AG09309 (cell line): ENCODE results near the gene EXOC6B.
A peak's percentile ranks its signal among the peaks of the same experiment; 100 is the strongest.

Source experiments
- DNase-seq: peaks from one replicate; pipeline ENCODE4 v3.0.0-alpha.2; 2010; ENCODE audit warnings: low read depth
- H3K4me3 ChIP-seq: 2 replicates; pipeline ENCODE4 v1.5.1; 2011; ENCODE audit warnings: mild to moderate bottlenecking, low read depth, low read length, moderate library complexity; ENCODE audit not compliant: control insufficient read depth
- TF ChIP-seq, protein P1 (sequence below): IDR thresholded peaks from 2 replicates; pipeline ENCODE4 v1.5.1; 2011; ENCODE audit warnings: mild to moderate bottlenecking, low read depth, low read length, inconsistent platforms; ENCODE audit not compliant: insufficient read depth, control insufficient read depth; ENCODE audit errors: missing control alignments

EXOC6B gene

GRCh38 chr2:72581560-72582181 is 244.2 kb downstream of the EXOC6B start:
- no peak for DNase-seq
- TF ChIP-seq, protein P1, sequence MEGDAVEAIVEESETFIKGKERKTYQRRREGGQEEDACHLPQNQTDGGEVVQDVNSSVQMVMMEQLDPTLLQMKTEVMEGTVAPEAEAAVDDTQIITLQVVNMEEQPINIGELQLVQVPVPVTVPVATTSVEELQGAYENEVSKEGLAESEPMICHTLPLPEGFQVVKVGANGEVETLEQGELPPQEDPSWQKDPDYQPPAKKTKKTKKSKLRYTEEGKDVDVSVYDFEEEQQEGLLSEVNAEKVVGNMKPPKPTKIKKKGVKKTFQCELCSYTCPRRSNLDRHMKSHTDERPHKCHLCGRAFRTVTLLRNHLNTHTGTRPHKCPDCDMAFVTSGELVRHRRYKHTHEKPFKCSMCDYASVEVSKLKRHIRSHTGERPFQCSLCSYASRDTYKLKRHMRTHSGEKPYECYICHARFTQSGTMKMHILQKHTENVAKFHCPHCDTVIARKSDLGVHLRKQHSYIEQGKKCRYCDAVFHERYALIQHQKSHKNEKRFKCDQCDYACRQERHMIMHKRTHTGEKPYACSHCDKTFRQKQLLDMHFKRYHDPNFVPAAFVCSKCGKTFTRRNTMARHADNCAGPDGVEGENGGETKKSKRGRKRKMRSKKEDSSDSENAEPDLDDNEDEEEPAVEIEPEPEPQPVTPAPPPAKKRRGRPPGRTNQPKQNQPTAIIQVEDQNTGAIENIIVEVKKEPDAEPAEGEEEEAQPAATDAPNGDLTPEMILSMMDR: peak; percentile 11
- no peak overlapping the region for H3K4me3 ChIP-seq

- H3K4me3 ChIP-seq: no peak overlapping the region
- peak; percentile 18 for DNase-seq
- TF ChIP-seq, protein P1: peak; percentile 57
Measured at GRCh38 chr2:72579591-72580180, 246.1 kb downstream of the EXOC6B start.

DNA sequence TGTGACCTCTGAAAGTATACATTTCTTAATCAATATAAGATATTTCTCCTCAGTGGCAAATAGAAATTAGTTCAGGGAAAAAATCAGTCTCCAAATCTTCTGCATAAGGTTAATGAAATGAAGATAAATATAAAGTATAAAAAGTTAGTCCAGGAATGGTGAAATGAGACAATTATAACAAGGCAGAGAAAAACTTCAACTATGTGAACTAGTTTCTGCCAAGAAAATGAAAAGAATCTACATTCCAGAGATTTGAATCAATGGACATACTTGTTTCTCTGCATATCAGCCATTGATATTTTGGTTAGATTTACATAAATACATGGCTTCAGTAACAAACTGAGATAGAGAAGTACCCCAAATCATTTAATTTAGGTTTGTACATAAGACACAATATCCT is 249.0 kb downstream of the EXOC6B start:
- TF ChIP-seq, protein P1: no peak
- H3K4me3 ChIP-seq: no peak overlapping the region
- no peak for DNase-seq

DNA sequence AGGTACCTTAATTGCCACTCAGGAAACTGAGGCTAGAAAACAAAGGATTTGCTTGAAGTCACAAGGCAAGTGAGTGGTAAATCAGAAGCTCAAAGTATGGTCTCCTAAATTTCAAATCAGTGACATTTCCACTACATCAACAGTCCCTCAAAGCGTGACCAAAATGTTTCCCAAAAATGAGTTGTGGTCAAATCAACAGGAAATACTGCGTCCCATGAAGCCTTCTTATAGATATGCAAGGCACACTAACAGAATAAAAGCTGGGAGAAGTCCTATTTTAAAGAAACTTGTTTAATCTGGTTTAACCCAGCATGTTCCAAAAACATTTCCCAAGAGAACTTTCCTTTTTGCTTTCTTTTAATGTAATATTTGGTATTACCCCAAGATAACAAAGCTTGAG is 249.4 kb downstream of the EXOC6B start:
- TF ChIP-seq, protein P1: no peak
- no peak overlapping the region for H3K4me3 ChIP-seq
- no peak for DNase-seq

DNA sequence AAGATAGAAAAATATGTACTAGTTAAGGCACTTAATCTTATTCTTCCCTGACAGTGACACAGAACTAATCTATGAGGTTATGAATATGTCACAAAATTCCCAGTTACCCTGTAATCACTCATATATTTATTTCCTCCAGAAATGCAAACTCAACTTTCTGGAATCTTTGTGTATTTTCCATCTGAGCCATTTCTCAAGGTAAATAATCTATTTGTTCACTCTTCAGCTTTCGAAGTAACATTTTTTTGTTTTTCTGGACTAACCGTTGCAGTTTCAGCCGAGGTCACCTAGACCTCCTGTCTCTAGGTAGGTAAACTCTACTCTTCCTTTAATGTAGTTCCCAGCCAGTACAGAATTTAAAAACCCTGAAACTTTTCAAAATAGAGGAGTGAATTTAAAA is 250.9 kb downstream of the EXOC6B start:
- no peak overlapping the region for H3K4me3 ChIP-seq
- DNase-seq: no peak
- TF ChIP-seq, protein P1: no peak

DNA sequence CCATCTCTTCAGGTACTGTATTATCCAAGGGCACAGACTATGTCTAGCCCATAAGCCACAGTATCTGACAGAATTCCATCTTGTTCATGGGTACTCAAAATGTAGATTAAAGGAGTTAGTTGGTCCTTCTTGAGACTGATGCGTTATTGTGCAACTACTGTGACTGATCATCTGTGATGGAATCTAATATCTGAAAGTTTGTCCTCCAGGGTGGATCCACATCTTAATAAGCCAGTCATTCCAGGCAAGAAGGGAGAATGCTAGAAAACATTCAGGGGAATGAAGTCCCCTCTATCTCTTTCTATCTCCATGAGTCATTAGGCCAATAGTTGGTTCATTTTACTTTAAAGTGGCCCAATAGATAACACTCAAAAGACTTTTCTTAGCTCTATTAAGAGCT is 252.6 kb downstream of the EXOC6B start:
- DNase-seq: no peak
- TF ChIP-seq, protein P1: no peak
- no peak overlapping the region for H3K4me3 ChIP-seq
